Mesendoderm (in vitro differentiated cells): Measurements from ENCODE around the gene ATP6V0E1.
"Not testable (repeated sequence)": the region's sequence is repeated elsewhere in the genome, so short reads cannot be mapped to it uniquely, and the experiment has no call there.

Source experiments
- DNase-seq: peaks from one replicate; pipeline ENCODE4 v3.0.0; 2013
- H2AK5ac ChIP-seq: 2 replicates; pipeline ENCODE4 v1.6.1; 2013; ENCODE audit warnings: low read length, inconsistent platforms
- H2BK120ac ChIP-seq: 2 replicates; pipeline ENCODE4 v1.6.1; 2013; ENCODE audit warnings: low read depth, mild to moderate bottlenecking, low read length, moderate library complexity, mixed read lengths
- H2BK15ac ChIP-seq: replicated peaks from 2 replicates; pipeline ENCODE4 v1.6.1; 2013; ENCODE audit warnings: low read depth, mild to moderate bottlenecking, moderate library complexity
- H2BK5ac ChIP-seq: 2 replicates; pipeline ENCODE4 v1.6.1; 2013; ENCODE audit warnings: low read length, inconsistent platforms
- H3K18ac ChIP-seq: 2 replicates; pipeline ENCODE4 v1.6.1; 2013; ENCODE audit warnings: mild to moderate bottlenecking, low read length, mixed read lengths
- H3K23ac ChIP-seq: one replicate; pipeline ENCODE4 v1.6.1; 2013; ENCODE audit warnings: low read length
- H3K27ac ChIP-seq: 2 replicates; pipeline ENCODE4 v1.5.1; 2013; ENCODE audit warnings: low read depth, mild to moderate bottlenecking, inconsistent platforms, low read length, moderate library complexity
- H3K27me3 ChIP-seq: 2 replicates; pipeline ENCODE4 v1.6.1; 2013; ENCODE audit warnings: low read length, control low read depth, mild to moderate bottlenecking, inconsistent platforms; ENCODE audit not compliant: insufficient read depth, poor library complexity
- H3K36me3 ChIP-seq: 2 replicates; pipeline ENCODE4 v1.6.1; 2013; ENCODE audit warnings: low read length, inconsistent platforms; ENCODE audit not compliant: control insufficient read depth, insufficient read depth
- H3K4ac ChIP-seq: one replicate; pipeline ENCODE4 v1.6.1; 2013; ENCODE audit warnings: low read depth, mild to moderate bottlenecking, low read length, moderate library complexity
- H3K4me1 ChIP-seq: 2 replicates; pipeline ENCODE4 v1.6.1; 2013; ENCODE audit warnings: low read depth, low read length, inconsistent platforms; ENCODE audit not compliant: control insufficient read depth
- H3K4me2 ChIP-seq: 2 replicates; pipeline ENCODE4 v1.6.1; 2013; ENCODE audit warnings: low read length
- H3K4me3 ChIP-seq: 2 replicates; pipeline ENCODE4 v1.5.1; 2013; ENCODE audit warnings: mild to moderate bottlenecking, low read length
- H3K56ac ChIP-seq: one replicate; pipeline ENCODE4 v1.6.1; 2013; ENCODE audit warnings: low read length
- H3K79me1 ChIP-seq: 2 replicates; pipeline ENCODE4 v1.6.1; 2013; ENCODE audit warnings: low read length, inconsistent platforms
- H3K79me2 ChIP-seq: 2 replicates; pipeline ENCODE4 v1.6.1; 2013; ENCODE audit warnings: mild to moderate bottlenecking, low read length; ENCODE audit not compliant: control insufficient read depth, insufficient read depth
- H3K9ac ChIP-seq: 2 replicates; pipeline ENCODE4 v1.6.1; 2013; ENCODE audit warnings: low read length, inconsistent platforms
- H4K5ac ChIP-seq: one replicate; pipeline ENCODE4 v1.6.1; 2013; ENCODE audit warnings: low read length
- H4K8ac ChIP-seq: one replicate; pipeline ENCODE4 v1.6.1; 2013; ENCODE audit warnings: low read depth, mild to moderate bottlenecking, control low read depth, low read length, moderate library complexity
- WGBS: extraction: QIAGEN DNeasy Blood & Tissue Kit; methylation state at CpG from one replicate; pipeline ENCODE4 v1.1.7; 2013; ENCODE audit warnings: low lambda C conversion rate, missing lambda C conversion rate; ENCODE audit not compliant: insufficient coverage; ENCODE audit errors: extremely low coverage; 5-methylcytosine and 5-hydroxymethylcytosine counted together

The ATP6V0E1 gene

GRCh38 chr5:173041881-173042762, 58.6 kb downstream of the ATP6V0E1 start:
- Histone ChIP-seq H3K56ac (no peak overlapping the region), H3K79me1 (no peaks in the 10 kb centered on the region), H3K4me2 (no peak overlapping the region), H3K18ac (no peak overlapping the region), H2AK5ac (no peak overlapping the region), H3K27ac (no peak overlapping the region), H3K9ac (no peak overlapping the region), H2BK15ac (no peak overlapping the region), H3K27me3 (no peaks in the 10 kb centered on the region), H4K8ac (no peak overlapping the region), H3K4me3 (no peak overlapping the region), H3K79me2 (no peaks in the 10 kb centered on the region), H3K4ac (no peak overlapping the region), H4K5ac (no peak overlapping the region), H3K4me1 (peaks cover 3% of the 10 kb centered on the region), H3K23ac (no peak overlapping the region), H3K36me3 (no peaks in the 10 kb centered on the region), H2BK5ac (no peak overlapping the region), H2BK120ac (no peak overlapping the region)
- no peak for DNase-seq
- WGBS = no CpG with 5 or more reads among the region's 7 CpGs

DNA sequence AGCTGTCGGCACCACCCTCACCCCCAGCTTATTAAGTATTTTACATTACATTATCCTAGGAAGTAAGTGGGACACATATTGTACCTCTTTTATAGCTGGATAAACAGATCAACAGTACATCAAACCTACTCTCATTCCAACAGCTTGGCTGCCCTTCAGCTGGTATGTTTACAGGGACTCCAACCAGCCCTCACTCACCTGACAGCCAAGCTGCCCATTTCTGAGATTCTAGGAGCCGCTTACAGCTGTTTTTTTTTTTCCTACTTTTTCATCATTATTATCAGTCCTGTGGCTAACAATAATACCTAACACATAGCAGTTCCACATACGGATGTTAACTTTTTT, 59.2 kb downstream of the ATP6V0E1 start:
- H3K27ac ChIP-seq = no peak overlapping the region
- H3K18ac ChIP-seq = no peak overlapping the region
- no peak overlapping the region for H3K9ac ChIP-seq
- H3K79me2 ChIP-seq = no peaks in the 10 kb centered on the region
- peaks cover 3% of the 10 kb centered on the region for H3K4me1 ChIP-seq
- H3K23ac ChIP-seq = no peak overlapping the region
- no peak overlapping the region for H2BK15ac ChIP-seq
- no peak overlapping the region for H4K8ac ChIP-seq
- H3K4me2 ChIP-seq = no peak overlapping the region
- H3K4me3 ChIP-seq = no peak overlapping the region
- H2BK5ac ChIP-seq = no peak overlapping the region
- no peak overlapping the region for H2BK120ac ChIP-seq
- no CpG with 5 or more reads among the region's 3 CpGs for WGBS
- H3K27me3 ChIP-seq = no peaks in the 10 kb centered on the region
- no peak overlapping the region for H3K4ac ChIP-seq
- no peak overlapping the region for H2AK5ac ChIP-seq
- no peaks in the 10 kb centered on the region for H3K79me1 ChIP-seq
- no peak for DNase-seq
- H3K56ac ChIP-seq = no peak overlapping the region
- no peaks in the 10 kb centered on the region for H3K36me3 ChIP-seq
- H4K5ac ChIP-seq = no peak overlapping the region

- no peak overlapping the region for H3K27ac ChIP-seq
- no CpG with 5 or more reads among the region's 8 CpGs for WGBS
These were observed 61.9 kb downstream of the ATP6V0E1 start for GRCh38 chr5:173045474-173045873.

GRCh38 chr5:173047096-173047837, 63.7 kb downstream of the ATP6V0E1 start:
- not testable (repeated sequence) for H4K5ac ChIP-seq, H2BK15ac ChIP-seq, H3K27me3 ChIP-seq, H3K27ac ChIP-seq, H3K18ac ChIP-seq, H2BK5ac ChIP-seq, DNase-seq, H3K9ac ChIP-seq, H3K4me3 ChIP-seq, H2AK5ac ChIP-seq, H3K79me1 ChIP-seq, H3K4ac ChIP-seq, H3K56ac ChIP-seq, H3K36me3 ChIP-seq, H3K4me2 ChIP-seq, H3K23ac ChIP-seq, H4K8ac ChIP-seq, H3K4me1 ChIP-seq, H3K79me2 ChIP-seq, H2BK120ac ChIP-seq
- no CpG with 5 or more reads among the region's 12 CpGs for WGBS

More at GRCh38 chr5:173045474-173045873, 61.9 kb downstream of the ATP6V0E1 start:
- no peaks in the 10 kb centered on the region for H3K79me1 ChIP-seq
- no peak overlapping the region for H2BK5ac ChIP-seq
- no peaks in the 10 kb centered on the region for H3K27me3 ChIP-seq
- DNase-seq = peak; percentile 59
- no peaks in the 10 kb centered on the region for H3K36me3 ChIP-seq
- H3K56ac ChIP-seq = no peak overlapping the region
- H3K4me2 ChIP-seq = no peak overlapping the region
- no peak overlapping the region for H3K23ac ChIP-seq
- H3K79me2 ChIP-seq = no peaks in the 10 kb centered on the region
- no peak overlapping the region for H2BK120ac ChIP-seq
- H2BK15ac ChIP-seq = no peak overlapping the region
- no peak overlapping the region for H3K4ac ChIP-seq
- no peak overlapping the region for H2AK5ac ChIP-seq
- H3K9ac ChIP-seq = no peak overlapping the region
- H3K4me3 ChIP-seq = no peak overlapping the region
- no peak overlapping the region for H4K5ac ChIP-seq
- no peak overlapping the region for H4K8ac ChIP-seq
- H3K18ac ChIP-seq = no peak overlapping the region
- peaks cover 3% of the 10 kb centered on the region for H3K4me1 ChIP-seq

- no peaks in the 10 kb centered on the region for H3K79me2 ChIP-seq
- no peaks in the 10 kb centered on the region for H3K36me3 ChIP-seq
- no peak overlapping the region for H3K27ac ChIP-seq
- H3K79me1 ChIP-seq = no peaks in the 10 kb centered on the region
- H3K4me3 ChIP-seq = no peak overlapping the region
- H3K23ac ChIP-seq = no peak overlapping the region
- no peaks in the 10 kb centered on the region for H3K27me3 ChIP-seq
- H3K4me1 ChIP-seq = peaks cover 3% of the 10 kb centered on the region
- H2BK120ac ChIP-seq = no peak overlapping the region
- H4K5ac ChIP-seq = no peak overlapping the region
- no peak overlapping the region for H2BK15ac ChIP-seq
- no peak overlapping the region for H4K8ac ChIP-seq
- no peak overlapping the region for H3K56ac ChIP-seq
- no peak overlapping the region for H2AK5ac ChIP-seq
- no peak overlapping the region for H3K9ac ChIP-seq
- no peak overlapping the region for H3K4ac ChIP-seq
- no peak for DNase-seq
- WGBS = no CpG with 5 or more reads among the region's 6 CpGs
- H2BK5ac ChIP-seq = no peak overlapping the region
- H3K4me2 ChIP-seq = no peak overlapping the region
- H3K18ac ChIP-seq = no peak overlapping the region
These were observed 64.2 kb downstream of the ATP6V0E1 start for GRCh38 chr5:173047838-173048105.
